HFFc6 (cell line): ENCODE data around the gene LGALS9. TPM values are rescaled to one million over a fixed set of nuclear protein-coding genes. Genes with fewer than 3 reads are reported as not detected.

Source experiments
- DNase-seq: peaks from one replicate; pipeline ENCODE4 v3.0.0-alpha.2; 2018
- H3K27ac Mint-ChIP-seq: 2 replicates; pipeline ENCODE4 v1.8.0; 2020; ENCODE audit warnings: mild to moderate bottlenecking, mixed read lengths
- H3K27me3 Mint-ChIP-seq: 2 replicates; pipeline ENCODE4 v1.8.0; 2021; ENCODE audit warnings: mild to moderate bottlenecking, moderate library complexity, mixed read lengths; ENCODE audit not compliant: insufficient read depth
- H3K36me3 Mint-ChIP-seq: 2 replicates; pipeline ENCODE4 v1.8.0; 2021; ENCODE audit warnings: low read depth, mixed read lengths
- H3K4me1 Mint-ChIP-seq: 2 replicates; pipeline ENCODE4 v1.8.0; 2020; ENCODE audit warnings: low read depth, mixed read lengths
- H3K4me3 Mint-ChIP-seq: 2 replicates; pipeline ENCODE4 v1.8.0; 2020; ENCODE audit warnings: mild to moderate bottlenecking, moderate library complexity, mixed read lengths
- H3K9me3 Mint-ChIP-seq: 2 replicates; pipeline ENCODE4 v1.8.0; 2020; ENCODE audit warnings: mild to moderate bottlenecking, mixed read lengths
- total RNA-seq, 6 experiments: library from RNA; stranded (reverse); fragmentation: NEBNext Ultra II Directional; extraction: Animal tissue kit (Norgen Biotek cat#: 25700); gene quantifications; 2 replicates in 1 of 6; 3 replicates in 5 of 6; pipeline ENCODE4 v1.2.3, GENCODE V29; 2021
- TF ChIP-seq, protein P1 (sequence below): fragments of 200-600 bp; sonication (generic); IDR thresholded peaks from 2 replicates; pipeline ENCODE4 v1.5.0; 2021; ENCODE audit warnings: antibody characterized with exemption, mild to moderate bottlenecking

Gene LGALS9
- total RNA-seq, 6 experiments from 2014 or later: 0.17 TPM; not detected in 4

DNA sequence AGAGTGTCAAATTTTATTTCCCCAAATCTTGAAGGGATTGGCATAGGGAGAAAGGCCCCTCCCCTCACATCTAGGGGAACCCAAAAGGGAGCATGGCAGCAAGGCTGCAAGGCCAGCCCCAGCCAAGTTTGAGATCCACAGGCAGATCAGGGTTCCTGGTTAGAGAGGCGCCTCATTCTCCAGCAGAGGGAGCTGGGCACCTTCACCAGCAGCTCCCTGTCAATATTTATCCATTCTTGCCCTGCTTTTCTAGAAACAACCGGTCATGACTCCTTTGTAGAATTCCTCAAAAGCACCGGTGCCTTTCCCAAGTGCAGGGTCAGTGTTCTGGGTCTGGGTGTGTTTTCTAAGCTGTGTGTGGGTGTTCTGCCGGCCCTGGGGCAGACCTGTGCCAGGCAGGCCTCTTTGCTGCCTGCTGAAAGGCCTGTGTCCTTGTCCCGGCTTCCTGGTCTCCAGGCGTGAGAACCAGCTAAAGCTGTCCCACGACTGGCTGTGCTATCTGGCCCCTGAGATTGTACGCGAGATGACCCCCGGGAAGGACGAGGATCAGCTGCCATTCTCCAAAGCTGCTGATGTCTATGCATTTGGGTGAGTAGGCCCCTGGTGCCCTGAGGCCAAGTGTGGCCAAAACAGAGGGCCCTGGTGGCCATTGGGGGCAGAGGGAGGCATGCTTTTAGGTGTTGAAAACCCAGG is 21.2 kb upstream of the LGALS9 start:
- Mint-ChIP-seq H3K9me3 (no peaks in the 10 kb centered on the region), H3K4me1 (0 out of 2 replicates have a peak, but pooled peaks cover 4% of the 10 kb centered on the region), H3K27me3 (peaks cover 3% of the 10 kb centered on the region), H3K27ac (no peak overlapping the region), H3K4me3 (no peak overlapping the region), H3K36me3 (no peaks in the 10 kb centered on the region)
- TF ChIP-seq, protein P1, sequence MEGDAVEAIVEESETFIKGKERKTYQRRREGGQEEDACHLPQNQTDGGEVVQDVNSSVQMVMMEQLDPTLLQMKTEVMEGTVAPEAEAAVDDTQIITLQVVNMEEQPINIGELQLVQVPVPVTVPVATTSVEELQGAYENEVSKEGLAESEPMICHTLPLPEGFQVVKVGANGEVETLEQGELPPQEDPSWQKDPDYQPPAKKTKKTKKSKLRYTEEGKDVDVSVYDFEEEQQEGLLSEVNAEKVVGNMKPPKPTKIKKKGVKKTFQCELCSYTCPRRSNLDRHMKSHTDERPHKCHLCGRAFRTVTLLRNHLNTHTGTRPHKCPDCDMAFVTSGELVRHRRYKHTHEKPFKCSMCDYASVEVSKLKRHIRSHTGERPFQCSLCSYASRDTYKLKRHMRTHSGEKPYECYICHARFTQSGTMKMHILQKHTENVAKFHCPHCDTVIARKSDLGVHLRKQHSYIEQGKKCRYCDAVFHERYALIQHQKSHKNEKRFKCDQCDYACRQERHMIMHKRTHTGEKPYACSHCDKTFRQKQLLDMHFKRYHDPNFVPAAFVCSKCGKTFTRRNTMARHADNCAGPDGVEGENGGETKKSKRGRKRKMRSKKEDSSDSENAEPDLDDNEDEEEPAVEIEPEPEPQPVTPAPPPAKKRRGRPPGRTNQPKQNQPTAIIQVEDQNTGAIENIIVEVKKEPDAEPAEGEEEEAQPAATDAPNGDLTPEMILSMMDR: peak; percentile 83
- DNase-seq: peak; percentile 53

DNA sequence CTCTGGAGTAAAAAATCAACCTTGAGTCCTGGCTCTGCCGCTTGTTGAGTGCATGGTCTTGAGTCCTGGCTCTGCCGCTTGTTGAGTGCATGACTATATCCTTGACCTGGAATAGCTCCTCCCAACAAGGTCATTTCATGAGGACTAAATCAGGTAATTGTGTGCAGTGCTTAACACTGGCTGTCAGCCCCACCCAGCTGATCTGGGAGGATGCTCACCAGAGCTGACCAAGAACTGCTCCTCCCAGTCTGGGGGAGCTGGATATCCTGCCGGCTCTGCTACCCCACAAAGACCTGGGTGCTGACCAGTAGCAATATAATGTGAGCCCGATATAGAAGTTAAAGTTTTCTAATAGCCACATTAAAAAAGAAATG is 20.7 kb upstream of the LGALS9 start:
- peaks cover 3% of the 10 kb centered on the region for H3K27me3 Mint-ChIP-seq
- no peaks in the 10 kb centered on the region for H3K36me3 Mint-ChIP-seq
- TF ChIP-seq, protein P1: no peak
- 0 out of 2 replicates have a peak, but pooled peaks cover 4% of the 10 kb centered on the region for H3K4me1 Mint-ChIP-seq
- H3K9me3 Mint-ChIP-seq: no peaks in the 10 kb centered on the region
- no peak overlapping the region for H3K27ac Mint-ChIP-seq
- H3K4me3 Mint-ChIP-seq: no peak overlapping the region
- DNase-seq: no peak

DNA sequence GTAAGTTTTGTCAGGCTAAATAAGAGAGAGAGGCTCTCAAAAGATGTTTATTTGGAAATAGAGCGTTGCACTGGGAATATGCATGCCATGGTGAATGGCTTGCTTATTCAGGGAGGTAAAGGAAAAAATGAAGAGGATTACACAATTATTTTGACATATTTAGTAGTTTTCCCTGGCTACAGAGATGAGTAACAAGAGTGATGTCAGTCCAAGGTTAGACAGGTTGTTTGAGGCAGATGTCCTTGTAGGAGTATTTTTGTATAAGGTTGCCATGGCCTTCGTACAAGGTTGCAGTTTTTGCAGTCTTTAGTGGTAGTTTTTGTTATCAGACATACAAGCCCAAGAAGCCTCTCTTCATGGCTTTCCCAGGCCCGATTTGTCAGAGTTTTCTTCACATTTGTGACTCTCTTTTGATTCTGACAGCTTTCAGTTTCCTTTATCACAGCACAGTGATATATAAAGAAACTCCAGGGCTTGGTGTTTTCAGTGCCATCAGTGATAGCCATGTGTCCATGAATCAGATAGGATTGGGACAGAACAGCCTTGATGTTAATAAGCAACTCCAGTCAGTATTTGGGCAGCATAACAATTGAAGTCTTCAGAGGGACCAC is 18.7 kb upstream of the LGALS9 start:
- DNase-seq: no peak
- no peak overlapping the region for H3K4me3 Mint-ChIP-seq
- 0 out of 2 replicates have a peak, but pooled peaks cover 4% of the 10 kb centered on the region for H3K4me1 Mint-ChIP-seq
- no peaks in the 10 kb centered on the region for H3K9me3 Mint-ChIP-seq
- H3K27me3 Mint-ChIP-seq: peaks cover 3% of the 10 kb centered on the region
- no peaks in the 10 kb centered on the region for H3K36me3 Mint-ChIP-seq
- H3K27ac Mint-ChIP-seq: no peak overlapping the region
- TF ChIP-seq, protein P1: no peak

DNA sequence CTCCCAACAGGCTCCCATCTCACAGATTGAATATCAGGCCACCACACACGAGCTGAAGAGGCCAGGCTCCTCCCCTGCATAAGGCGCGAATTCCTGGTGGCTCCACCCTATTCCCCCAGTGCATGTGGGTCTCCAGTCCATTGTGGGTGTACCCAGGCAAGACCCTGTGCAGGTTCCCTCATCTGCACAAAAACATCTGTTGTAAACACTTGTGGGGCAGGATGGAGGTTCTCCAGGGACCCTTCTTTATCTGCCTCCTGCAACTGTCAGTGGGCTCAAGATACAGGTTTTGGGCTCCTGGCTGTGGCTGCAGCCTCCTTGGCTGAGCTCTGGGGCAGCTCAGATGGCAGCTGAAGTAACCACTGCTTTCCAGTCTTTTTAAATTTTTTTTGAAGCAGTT is 17.6 kb upstream of the LGALS9 start:
- TF ChIP-seq, protein P1: no peak
- no peaks in the 10 kb centered on the region for H3K9me3 Mint-ChIP-seq
- H3K27me3 Mint-ChIP-seq: no peaks in the 10 kb centered on the region; the same call in none of the 2 replicates
- no peak overlapping the region for H3K4me3 Mint-ChIP-seq
- H3K27ac Mint-ChIP-seq: no peak overlapping the region
- H3K36me3 Mint-ChIP-seq: no peaks in the 10 kb centered on the region
- H3K4me1 Mint-ChIP-seq: 0 out of 2 replicates have a peak, but pooled peaks cover under 1% of the 10 kb centered on the region
- no peak for DNase-seq

DNA sequence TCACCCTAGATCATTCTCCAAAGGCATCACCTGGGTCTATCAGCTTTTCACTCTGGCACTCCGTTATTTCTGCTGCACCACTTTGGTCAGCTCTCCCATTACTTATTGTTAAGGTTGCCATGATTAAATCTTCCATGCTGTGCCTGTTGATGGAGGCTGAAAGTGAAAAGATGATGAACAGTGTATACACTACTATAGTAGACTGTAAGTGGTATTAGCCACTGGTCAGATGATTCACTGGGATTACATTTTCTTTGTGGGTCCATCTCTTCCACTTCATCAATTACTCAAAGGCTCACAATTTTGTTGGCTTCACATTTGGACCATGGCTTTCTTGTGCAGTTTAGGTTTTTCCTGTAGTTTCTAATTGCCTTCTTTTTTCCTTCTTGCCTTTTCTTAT is 15.9 kb upstream of the LGALS9 start:
- no peaks in the 10 kb centered on the region for H3K4me1 Mint-ChIP-seq
- no peaks in the 10 kb centered on the region; the same call in 1 of the 2 replicates for H3K27me3 Mint-ChIP-seq
- H3K27ac Mint-ChIP-seq: no peak overlapping the region
- TF ChIP-seq, protein P1: no peak
- DNase-seq: no peak
- H3K9me3 Mint-ChIP-seq: no peaks in the 10 kb centered on the region
- H3K4me3 Mint-ChIP-seq: no peak overlapping the region
- H3K36me3 Mint-ChIP-seq: no peaks in the 10 kb centered on the region
